ENCODE results near the gene ABHD6. TPM values are rescaled to one million over a fixed set of nuclear protein-coding genes. Genes with fewer than 3 reads are reported as not detected.

ABHD6 gene
- total RNA-seq, 4 donors from 2014 or later: 36.5 to 69.7 (median 51.1) TPM

DNA sequence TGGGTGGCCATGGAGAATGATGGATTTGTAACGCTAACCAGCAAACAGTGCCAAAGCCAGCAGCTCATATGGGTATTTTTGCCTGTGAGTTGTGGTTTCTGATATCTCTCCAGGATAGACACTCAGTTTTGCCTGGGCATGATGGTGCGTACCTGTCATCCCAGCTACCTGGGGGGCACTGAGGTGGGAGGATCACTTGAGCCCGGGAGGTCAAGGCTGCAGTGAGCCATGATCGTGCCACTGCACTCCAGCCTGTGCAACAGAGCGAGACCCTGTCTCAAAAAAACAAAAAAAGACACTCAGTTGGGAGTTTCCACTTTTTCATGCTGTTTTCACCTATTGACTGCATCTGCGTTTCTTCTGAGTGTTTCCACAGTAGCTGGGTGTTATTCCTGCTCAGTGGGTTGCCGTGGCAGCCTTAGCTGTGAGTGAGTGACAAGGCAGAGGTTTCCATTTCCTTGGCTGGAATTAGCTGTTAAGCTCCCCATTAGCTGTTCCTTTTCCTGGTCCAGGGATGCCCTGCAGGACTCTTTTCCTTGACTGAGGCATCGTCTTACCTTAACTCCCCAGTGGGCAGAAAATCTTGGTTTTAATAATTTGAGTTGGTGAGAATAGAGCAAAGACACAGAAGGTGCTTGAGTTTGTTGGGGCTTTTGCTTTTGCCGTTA, 54.2 kb downstream of the ABHD6 start:
- H3K4me3 ChIP-seq (ENCODE audit: low read depth, poor library complexity, severe bottlenecking): no peak overlapping the region
- 75 to 79% methylated on average over 9 of the region's 9 CpGs for WGBS, 2 donors
- no peak for DNase-seq (ENCODE audit: low spot score in 2 of 2)
- TF ChIP-seq CTCF (IDR thresholded peaks at IDR 0.05) (no peak), POLR2A (IDR thresholded peaks at IDR 0.05) (no peak)
- intact Hi-C loops (cut with DNase I; ENCODE audit: low total_unique reads): no loop called here

- WGBS, 2 donors: 86 to 91% methylated on average over 10 of the region's 10 CpGs
- intact Hi-C loops (cut with DNase I; ENCODE audit: low total_unique reads): no loop called here
- H3K4me3 ChIP-seq (ENCODE audit: low read depth, poor library complexity, severe bottlenecking): no peak overlapping the region
- DNase-seq (ENCODE audit: low spot score in 2 of 2): no peak
- TF ChIP-seq CTCF (IDR thresholded peaks at IDR 0.05) (no peak), POLR2A (IDR thresholded peaks at IDR 0.05) (no peak)
These were observed 55.3 kb downstream of the ABHD6 start for GRCh38 chr3:58292866-58293265.

DNA sequence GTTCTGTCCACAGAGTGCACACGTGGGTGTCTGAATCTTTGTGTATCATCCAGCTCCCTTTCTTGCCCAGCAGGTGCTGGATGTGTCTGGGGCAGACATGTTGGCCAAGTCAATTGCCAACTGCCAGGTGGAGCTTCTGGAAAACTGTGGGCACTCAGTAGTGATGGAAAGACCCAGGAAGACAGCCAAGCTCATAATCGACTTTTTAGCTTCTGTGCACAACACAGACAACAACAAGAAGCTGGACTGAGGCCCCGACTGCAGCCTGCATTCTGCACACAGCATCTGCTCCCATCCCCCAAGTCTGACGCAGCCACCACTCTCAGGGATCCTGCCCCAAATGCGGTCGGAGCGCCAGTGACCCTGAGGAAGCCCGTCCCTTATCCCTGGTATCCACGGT, 55.9 kb downstream of the ABHD6 start:
- no peak for TF ChIP-seq POLR2A (IDR thresholded peaks at IDR 0.05)
- no peak for TF ChIP-seq CTCF (IDR thresholded peaks at IDR 0.05)
- no peak for DNase-seq (ENCODE audit: low spot score in 2 of 2)
- intact Hi-C loops (cut with DNase I; ENCODE audit: low total_unique reads): no loop called here
- no peak overlapping the region for H3K4me3 ChIP-seq (ENCODE audit: low read depth, poor library complexity, severe bottlenecking)
- 69 to 70% methylated on average over 9 of the region's 9 CpGs for WGBS, 2 donors

GRCh38 chr3:58296269-58296668, 58.7 kb downstream of the ABHD6 start:
- DNase-seq (ENCODE audit: low spot score in 2 of 2): no peak
- H3K4me3 ChIP-seq (ENCODE audit: low read depth, poor library complexity, severe bottlenecking): no peak overlapping the region
- 60 to 68% methylated on average over 5 of the region's 5 CpGs for WGBS, 2 donors
- no peak for TF ChIP-seq CTCF (IDR thresholded peaks at IDR 0.05)
- no peak for TF ChIP-seq POLR2A (IDR thresholded peaks at IDR 0.05)
- intact Hi-C loops (cut with DNase I; ENCODE audit: low total_unique reads): no loop called here

DNA sequence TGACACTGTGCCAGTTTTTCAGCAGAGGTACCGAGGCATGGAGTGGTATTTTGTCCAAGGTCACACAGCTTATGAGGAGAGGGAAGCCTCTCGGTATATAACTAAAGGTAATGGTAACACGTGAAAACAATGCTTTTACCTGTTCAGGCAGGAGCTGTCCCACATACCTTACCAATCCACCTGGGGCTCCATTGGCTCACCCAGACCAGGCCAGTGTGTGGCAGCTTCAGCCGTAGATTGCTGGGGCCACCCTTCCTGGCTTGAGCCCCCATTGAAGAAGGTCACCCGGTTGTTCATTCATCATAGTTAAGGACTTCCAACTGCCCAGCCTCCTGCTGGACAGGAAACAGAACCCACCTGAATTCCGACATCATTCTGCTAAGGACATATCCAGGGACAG, 59.3 kb downstream of the ABHD6 start:
- no peak for DNase-seq (ENCODE audit: low spot score in 2 of 2)
- WGBS, 2 donors: 59 to 60% methylated on average over 6 of the region's 6 CpGs
- H3K4me3 ChIP-seq (ENCODE audit: low read depth, poor library complexity, severe bottlenecking): no peak overlapping the region

More for the DNA sequence above, 59.3 kb downstream of the ABHD6 start:
- no peak for TF ChIP-seq CTCF (IDR thresholded peaks at IDR 0.05)
- intact Hi-C loops (cut with DNase I; ENCODE audit: low total_unique reads): no loop called here
